Loucy (cell line): ENCODE results near the gene GAPT.

Experiments
- H2AFZ ChIP-seq: fragments of 200-600 bp; sonication (generic); 2 replicates; pipeline ENCODE4 v1.6.0; 2016; ENCODE audit warnings: antibody characterized with exemption, mild to moderate bottlenecking, low read length, moderate library complexity
- H3F3A ChIP-seq: fragments of 200-600 bp; 2 replicates; pipeline ENCODE4 v1.6.0; 2016; ENCODE audit warnings: antibody characterized with exemption, low read depth, mild to moderate bottlenecking
- H3K27me3 ChIP-seq: fragments of 200-600 bp; sonication (generic); 2 replicates; pipeline ENCODE4 v1.6.1; 2014; ENCODE audit warnings: low read length, mild to moderate bottlenecking; ENCODE audit not compliant: insufficient read depth, poor library complexity, severe bottlenecking
- H3K36me3 ChIP-seq: fragments of 200-600 bp; sonication (generic); 2 replicates; pipeline ENCODE4 v1.6.1; 2016; ENCODE audit warnings: low read length; ENCODE audit not compliant: insufficient read depth
- H3K4me1 ChIP-seq: fragments of 200-600 bp; sonication (generic); 2 replicates; pipeline ENCODE4 v1.5.1; 2014; ENCODE audit warnings: low read length, mild to moderate bottlenecking; ENCODE audit not compliant: insufficient read depth, poor library complexity, severe bottlenecking
- H3K4me2 ChIP-seq: fragments of 200-600 bp; sonication (generic); 2 replicates; pipeline ENCODE4 v1.6.0; 2014; ENCODE audit warnings: antibody characterized with exemption, low read length, low read depth, mild to moderate bottlenecking; ENCODE audit not compliant: poor library complexity, severe bottlenecking
- H3K4me3 ChIP-seq: fragments of 200-600 bp; sonication (generic); 2 replicates; pipeline ENCODE4 v1.5.1; 2014; ENCODE audit warnings: low read length, mild to moderate bottlenecking, mixed read lengths; ENCODE audit not compliant: poor library complexity, severe bottlenecking
- H3K79me2 ChIP-seq: fragments of 200-600 bp; sonication (generic); 2 replicates; pipeline ENCODE4 v1.6.1; 2014; ENCODE audit warnings: low read length; ENCODE audit not compliant: insufficient read depth
- H3K9ac ChIP-seq: fragments of 200-600 bp; sonication (generic); 2 replicates; pipeline ENCODE4 v1.6.0; 2014; ENCODE audit warnings: mild to moderate bottlenecking, low read depth, low read length, moderate library complexity; ENCODE audit not compliant: poor library complexity, severe bottlenecking
- H3K9me2 ChIP-seq: fragments of 200-600 bp; sonication (generic); replicated peaks from 2 replicates; pipeline ENCODE4 v1.6.1; 2016; ENCODE audit warnings: low read depth, low read length, mixed read lengths
- H3K9me3 ChIP-seq: fragments of 200-600 bp; sonication (generic); 2 replicates; pipeline ENCODE4 v1.6.1; 2014; ENCODE audit warnings: mild to moderate bottlenecking, antibody characterized with exemption, low read length, low read depth; ENCODE audit not compliant: insufficient read depth
- H4K20me1 ChIP-seq: fragments of 200-600 bp; sonication (generic); 2 replicates; pipeline ENCODE4 v1.6.0; 2014; ENCODE audit warnings: antibody characterized with exemption, low read length, mild to moderate bottlenecking; ENCODE audit not compliant: insufficient read depth, poor library complexity, severe bottlenecking
- EZH2phosphoT487 ChIP-seq: fragments of 200-600 bp; IDR thresholded peaks from 2 replicates; pipeline ENCODE4 v1.6.1; 2018; ENCODE audit warnings: antibody characterized with exemption, mild to moderate bottlenecking, moderate library complexity, borderline replicate concordance
- TF ChIP-seq, protein P1 (sequence below): fragments of 200-600 bp; sonication (generic); conservative IDR thresholded peaks from 2 replicates; pipeline ENCODE4 v1.5.1; 2014; ENCODE audit warnings: mild to moderate bottlenecking, antibody characterized with exemption, low read length

GAPT gene

DNA sequence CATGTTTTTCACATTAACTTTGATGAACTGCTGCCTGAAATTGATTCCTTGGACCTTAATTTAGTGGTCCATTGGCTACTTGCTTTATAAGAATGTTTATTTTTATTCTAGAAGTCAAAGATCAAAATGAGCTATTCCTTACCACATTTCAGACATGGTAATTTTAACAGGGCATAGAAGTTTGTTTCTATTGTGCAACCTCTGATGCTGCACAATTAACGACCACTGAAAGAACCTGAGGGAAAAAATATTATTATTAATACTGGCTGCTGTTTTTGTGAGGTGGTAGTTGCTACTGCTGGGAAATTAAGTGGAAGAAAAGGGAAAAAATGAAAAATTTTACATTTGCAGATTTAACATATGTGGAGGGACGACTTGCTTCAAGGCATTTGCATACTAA is 53.7 kb downstream of the GAPT start:
- H3K4me3 ChIP-seq: no peak overlapping the region
- TF ChIP-seq, protein P1, sequence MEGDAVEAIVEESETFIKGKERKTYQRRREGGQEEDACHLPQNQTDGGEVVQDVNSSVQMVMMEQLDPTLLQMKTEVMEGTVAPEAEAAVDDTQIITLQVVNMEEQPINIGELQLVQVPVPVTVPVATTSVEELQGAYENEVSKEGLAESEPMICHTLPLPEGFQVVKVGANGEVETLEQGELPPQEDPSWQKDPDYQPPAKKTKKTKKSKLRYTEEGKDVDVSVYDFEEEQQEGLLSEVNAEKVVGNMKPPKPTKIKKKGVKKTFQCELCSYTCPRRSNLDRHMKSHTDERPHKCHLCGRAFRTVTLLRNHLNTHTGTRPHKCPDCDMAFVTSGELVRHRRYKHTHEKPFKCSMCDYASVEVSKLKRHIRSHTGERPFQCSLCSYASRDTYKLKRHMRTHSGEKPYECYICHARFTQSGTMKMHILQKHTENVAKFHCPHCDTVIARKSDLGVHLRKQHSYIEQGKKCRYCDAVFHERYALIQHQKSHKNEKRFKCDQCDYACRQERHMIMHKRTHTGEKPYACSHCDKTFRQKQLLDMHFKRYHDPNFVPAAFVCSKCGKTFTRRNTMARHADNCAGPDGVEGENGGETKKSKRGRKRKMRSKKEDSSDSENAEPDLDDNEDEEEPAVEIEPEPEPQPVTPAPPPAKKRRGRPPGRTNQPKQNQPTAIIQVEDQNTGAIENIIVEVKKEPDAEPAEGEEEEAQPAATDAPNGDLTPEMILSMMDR: no peak
- no peak for TF ChIP-seq EZH2phosphoT487
- H3K9ac ChIP-seq: no peak overlapping the region
- H3K27me3 ChIP-seq: no peaks in the 10 kb centered on the region
- H3K9me3 ChIP-seq: no peaks in the 10 kb centered on the region
- peaks cover 7% of the 10 kb centered on the region for H3K4me1 ChIP-seq
- H4K20me1 ChIP-seq: no peaks in the 10 kb centered on the region
- no peak overlapping the region for H2AFZ ChIP-seq
- no peaks in the 10 kb centered on the region for H3K79me2 ChIP-seq
- no peaks in the 10 kb centered on the region for H3K9me2 ChIP-seq
- H3K4me2 ChIP-seq: no peak overlapping the region
- no peaks in the 10 kb centered on the region for H3F3A ChIP-seq
- H3K36me3 ChIP-seq: no peaks in the 10 kb centered on the region

DNA sequence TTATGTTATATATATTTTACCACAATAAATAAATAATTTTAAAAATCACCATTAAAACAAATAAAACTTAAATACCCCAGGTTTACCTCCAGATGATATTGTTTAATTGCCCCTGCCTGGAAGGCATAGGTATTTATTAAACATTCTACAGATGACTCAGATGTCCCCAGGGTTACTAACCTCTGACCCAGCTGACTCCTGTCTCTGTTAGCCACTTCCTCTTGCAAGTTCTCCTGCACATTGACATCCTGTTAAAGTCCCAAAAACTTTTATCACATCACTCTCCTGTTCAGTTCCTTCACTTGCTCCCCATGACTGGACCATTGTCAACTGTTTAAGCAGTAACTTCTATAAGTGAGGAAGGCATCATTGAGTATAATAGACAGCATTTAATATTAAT is 54.7 kb downstream of the GAPT start:
- H3K4me1 ChIP-seq: peaks cover 7% of the 10 kb centered on the region
- H3K9ac ChIP-seq: no peak overlapping the region
- H3K36me3 ChIP-seq: no peaks in the 10 kb centered on the region
- H4K20me1 ChIP-seq: no peaks in the 10 kb centered on the region
- H3K9me2 ChIP-seq: no peaks in the 10 kb centered on the region
- H3F3A ChIP-seq: no peaks in the 10 kb centered on the region
- no peak overlapping the region for H3K4me3 ChIP-seq
- no peaks in the 10 kb centered on the region for H3K27me3 ChIP-seq
- no peak overlapping the region for H3K4me2 ChIP-seq
- no peak for TF ChIP-seq EZH2phosphoT487
- TF ChIP-seq, protein P1: no peak
- H3K9me3 ChIP-seq: no peaks in the 10 kb centered on the region
- H3K79me2 ChIP-seq: no peaks in the 10 kb centered on the region
- no peak overlapping the region for H2AFZ ChIP-seq
